HepG2 (cell line): ENCODE data around the gene LAMC1. TPM values are rescaled to one million over a fixed set of nuclear protein-coding genes. Genes with fewer than 3 reads are reported as not detected.

ENCODE experiments used
- ATAC-seq: fragments of 200-7000 bp; cut with Tn5 transposase; 3 replicates; pipeline ENCODE4 v1.9.1; 2020; ENCODE audit warnings: mild to moderate bottlenecking, moderate library complexity
- BruUV-seq: library from RNA; stranded (reverse); fragments of 400-500 nt; replicated peaks from 2 replicates; lab custom pipeline; 2021; lab: Mats Ljungman, UMichigan
- CTCF ChIA-PET: fragments of 300-600 bp; formaldehyde crosslinking; extraction: SDS; loops from one replicate; lab custom pipeline; 2021; ENCODE audit warnings: low total read pairs, inconsistent platforms, low intra/inter-chr PET ratio; lab: Yijun Ruan, JAX
- POLR2A ChIA-PET: fragments of 350-600 bp; sonication (Branson Sonifier 250); formaldehyde crosslinking; loops from one replicate; lab custom pipeline; 2020; ENCODE audit warnings: antibody characterized with exemption, inconsistent platforms; lab: Yijun Ruan, JAX
- DNase-seq: peaks from one replicate; pipeline ENCODE4 v3.0.0-alpha.2; 2015; ENCODE audit warnings: low spot score
- FAIRE-seq: peaks from 3 replicates; lab custom pipeline; 2011; peaks lifted over from hg19 to GRCh38; lab: Jason Lieb, UNC
- H2AFZ ChIP-seq: one replicate; pipeline ENCODE4 v1.6.1; 2011; ENCODE audit warnings: low read length, inconsistent platforms
- H3K27ac ChIP-seq: fragments of 300-600 bp; 3 replicates; pipeline ENCODE4 v1.8.0; 2011; ENCODE audit warnings: mixed run types, mild to moderate bottlenecking, mixed read lengths, low read length, inconsistent platforms; ENCODE audit not compliant: insufficient read depth; ENCODE audit errors: extremely low read length
- H3K27me3 ChIP-seq, 2 experiments: fragments of 200-600 bp in 1 of 2; 2 replicates in 1 of 2; 3 replicates in 1 of 2; pipeline versions ENCODE4 v1.6.0 to v1.8.0; 2011; ENCODE audit warnings: low read length in 2 of 2, mild to moderate bottlenecking in 2 of 2, moderate library complexity in 2 of 2, inconsistent platforms in 1 of 2; ENCODE audit not compliant: insufficient read depth in 2 of 2, control insufficient read depth in 1 of 2
- H3K36me3 ChIP-seq, 2 experiments: fragments of 200-600 bp in 1 of 2; replicated peaks in 1 of 2; 2 replicates in 1 of 2; 3 replicates in 1 of 2; pipeline versions ENCODE4 v1.5.1 to v1.8.0; 2011; ENCODE audit warnings: low read length in 2 of 2, inconsistent platforms in 1 of 2; ENCODE audit not compliant: insufficient read depth in 2 of 2, control insufficient read depth in 1 of 2
- H3K4me1 ChIP-seq: 2 replicates; pipeline ENCODE4 v1.5.1; 2012; ENCODE audit warnings: low read length, inconsistent platforms; ENCODE audit not compliant: insufficient read depth
- H3K4me2 ChIP-seq: 2 replicates; pipeline ENCODE4 v1.6.0; 2011; ENCODE audit warnings: low read depth, low read length, inconsistent platforms
- H3K4me3 ChIP-seq, 3 experiments: fragments of 200-600 bp in 1 of 3; sonication (generic), shearing (Covaris generic) in 1 of 3; replicated peaks in 1 of 3; 2 replicates each; pipeline ENCODE4 v1.5.1; 2011 to 2016; ENCODE audit warnings: low read length in 3 of 3, inconsistent platforms in 2 of 3, low read depth in 2 of 3, mild to moderate bottlenecking in 2 of 3, control low read depth in 1 of 3, mixed read lengths in 1 of 3; ENCODE audit not compliant: insufficient read depth in 1 of 3
- H3K79me2 ChIP-seq: one replicate; pipeline ENCODE4 v1.6.1; 2011; ENCODE audit warnings: low read length, inconsistent platforms; ENCODE audit not compliant: insufficient read depth
- H3K9ac ChIP-seq: 2 replicates; pipeline ENCODE4 v1.6.0; 2011; ENCODE audit warnings: mild to moderate bottlenecking, low read depth, low read length, inconsistent platforms; ENCODE audit not compliant: insufficient read depth
- H3K9me3 ChIP-seq: 2 replicates; pipeline ENCODE4 v1.5.1; 2012; ENCODE audit warnings: mild to moderate bottlenecking, low read length
- H4K20me1 ChIP-seq: 2 replicates; pipeline ENCODE4 v1.6.0; 2011; ENCODE audit warnings: inconsistent platforms, mild to moderate bottlenecking, low read length, moderate library complexity; ENCODE audit not compliant: insufficient read depth
- CAMTA2 ChIP-seq: sonication (generic); formaldehyde crosslinking; IDR thresholded peaks from 2 replicates; pipeline ENCODE4 v1.4.0; 2020; ENCODE audit warnings: mild to moderate bottlenecking, missing genetic modification reagents, borderline replicate concordance
- EED ChIP-seq: sonication (generic); formaldehyde crosslinking; IDR thresholded peaks from 2 replicates; pipeline ENCODE4 v1.5.0; 2020; ENCODE audit warnings: mild to moderate bottlenecking, missing genetic modification reagents
- ELF3 ChIP-seq: IDR thresholded peaks from 2 replicates; pipeline ENCODE4 v1.6.1; 2016; ENCODE audit warnings: missing genetic modification reagents, missing compliant biosample characterization
- FOXP4 ChIP-seq: sonication (generic); formaldehyde crosslinking; IDR thresholded peaks from 2 replicates; pipeline ENCODE4 v1.4.0; 2020; ENCODE audit warnings: missing genetic modification reagents
- JUN ChIP-seq: sonication (generic); formaldehyde crosslinking; IDR thresholded peaks from 2 replicates; pipeline ENCODE4 v1.4.0; 2020; ENCODE audit warnings: mild to moderate bottlenecking, missing genetic modification reagents
- NFAT5 ChIP-seq: sonication (generic); formaldehyde crosslinking; IDR thresholded peaks from 2 replicates; pipeline ENCODE4 v1.4.0; 2020; ENCODE audit warnings: missing genetic modification reagents
- NFIC ChIP-seq: IDR thresholded peaks from 2 replicates; pipeline ENCODE4 v1.6.1; 2012; ENCODE audit warnings: mild to moderate bottlenecking, low read length, inconsistent platforms
- SAP130 ChIP-seq: IDR thresholded peaks from 2 replicates; pipeline ENCODE4 v1.6.1; 2016; ENCODE audit warnings: low read depth
- ZFP36L1 ChIP-seq: sonication (generic); formaldehyde crosslinking; IDR thresholded peaks from 2 replicates; pipeline ENCODE4 v1.8.0; 2022; ENCODE audit warnings: mild to moderate bottlenecking, missing genetic modification reagents, moderate library complexity
- ZKSCAN5 ChIP-seq: sonication (generic); formaldehyde crosslinking; IDR thresholded peaks from 2 replicates; pipeline ENCODE4 v1.5.1; 2020; ENCODE audit warnings: mild to moderate bottlenecking, missing genetic modification reagents
- ZNF891 ChIP-seq: sonication (generic); formaldehyde crosslinking; IDR thresholded peaks from 2 replicates; pipeline ENCODE4 v1.5.0; 2020; ENCODE audit warnings: mild to moderate bottlenecking, missing genetic modification reagents
- WGBS: methylation state at CpG from one replicate; pipeline ENCODE4 v1.1.6; 2017; ENCODE audit warnings: low lambda C conversion rate; 5-methylcytosine and 5-hydroxymethylcytosine counted together
- in situ Hi-C: cut with HindIII; loops from 2 replicates; pipeline ENCODE4 v1.10.0; 2017; ENCODE audit warnings: low pct_unique_long_range_greater_than_20kb; ENCODE audit not compliant: extremely low pct_ligation_motif_present
- intact Hi-C: fragments of 100-400 bp; cut with micrococcal nuclease; formaldehyde crosslinking; loops from one replicate; pipeline ENCODE4 v1.10.0; 2022; ENCODE audit not compliant: unreplicated experiment
- polyA plus RNA-seq, 8 experiments: library from polyadenylated mRNA; depleted of rRNA in 3 of 8; stranded (reverse) in 7 of 8; unstranded in 1 of 8; fragments of >200 nt; fragmentation: Illumina TruSeq in 4 of 8; extraction: Trizol in 4 of 8; gene quantifications; 2 replicates each; pipeline versions ENCODE4 v1.2.1 to v1.2.3, GENCODE V29; 2011 to 2016; ENCODE audit warnings: low read depth in 4 of 8, missing spikeins in 1 of 8, mixed read lengths in 1 of 8; ENCODE audit not compliant: insufficient read depth in 1 of 8
- total RNA-seq, 5 experiments: library from RNA; depleted of rRNA; stranded (reverse); fragments of >200 nt; fragmentation: Illumina TruSeq; extraction: Trizol; gene quantifications; 2 replicates each; pipeline ENCODE4 v1.2.3, GENCODE V29; 2016; ENCODE audit warnings: low read depth in 1 of 5
- TF ChIP-seq, protein P1 (sequence below): sonication (generic); formaldehyde crosslinking; IDR thresholded peaks from 2 replicates; pipeline ENCODE4 v1.8.1; 2022; ENCODE audit warnings: mild to moderate bottlenecking, missing genetic modification reagents

LAMC1 gene
- total and polyA plus RNA-seq, 2 of the 13 experiments (the other 11 are each of a cell fraction or from before 2014, with no cell fraction given) = 58.5 to 137 TPM

- 62% methylated on average over 4 of the region's 4 CpGs for WGBS
- no peaks in the 10 kb centered on the region for H3K27me3 ChIP-seq
- H3K4me3 ChIP-seq = no peak overlapping the region
- H3K4me2 ChIP-seq = peak overlapping the region; percentile 28
- DNase-seq = peak; percentile 74
- no peaks in the 10 kb centered on the region for H4K20me1 ChIP-seq
- POLR2A ChIA-PET = interaction anchor here (0.6 to 1.2 kb wide), 4 partner anchors 9 to 631 kb away, joined by 3 to 4 read pairs (median 3); no protein-coding TSS in a partner anchor
- peak overlapping the region; percentile 35 for H3K27ac ChIP-seq
- no peak overlapping the region for H2AFZ ChIP-seq
- CTCF ChIA-PET = no interaction called here
- H3K36me3 ChIP-seq = peaks cover 17 to 54% of the 10 kb centered on the region in 2 experiments
- FAIRE-seq = no peak
- TSS peak; percentile 6 for BruUV-seq
- no peaks in the 10 kb centered on the region for H3K79me2 ChIP-seq
- peak; percentile 81 for ATAC-seq
- H3K4me1 ChIP-seq = peaks cover 23% of the 10 kb centered on the region
- intact Hi-C loops (loop anchor here (5.0 kb wide), 2 partner anchors 117 to 177 kb away; partner anchors contain the start of gene LAMC1), in situ Hi-C loops (loop anchor here (25.0 kb wide), 1 partner anchor 277 kb away; no protein-coding TSS in a partner anchor)
- no peak overlapping the region for H3K9ac ChIP-seq
- H3K9me3 ChIP-seq = no peaks in the 10 kb centered on the region
- TF ChIP-seq NFIC = peak; percentile 73; the same call in 1 of the 2 replicates
- TF ChIP-seq FOXP4 (CRISPR knock-in tag) = peak; percentile 64
- no peak for TF ChIP-seq EED (CRISPR knock-in tag)
- no peak for TF ChIP-seq NFAT5 (CRISPR knock-in tag)
- TF ChIP-seq ZKSCAN5 (CRISPR knock-in tag) = no peak
- no peak for TF ChIP-seq ZNF891 (CRISPR knock-in tag)
- no peak for TF ChIP-seq CAMTA2 (CRISPR knock-in tag)
- peak; percentile 44; the same call in 1 of the 2 replicates for TF ChIP-seq SAP130
- peak; percentile 89 for TF ChIP-seq ELF3 (CRISPR knock-in tag)
- no peak for TF ChIP-seq ZFP36L1
- TF ChIP-seq JUN (CRISPR knock-in tag) = 0 out of 2 replicates have a peak, but pooled peaks have one; percentile 29
- TF ChIP-seq, protein P1, sequence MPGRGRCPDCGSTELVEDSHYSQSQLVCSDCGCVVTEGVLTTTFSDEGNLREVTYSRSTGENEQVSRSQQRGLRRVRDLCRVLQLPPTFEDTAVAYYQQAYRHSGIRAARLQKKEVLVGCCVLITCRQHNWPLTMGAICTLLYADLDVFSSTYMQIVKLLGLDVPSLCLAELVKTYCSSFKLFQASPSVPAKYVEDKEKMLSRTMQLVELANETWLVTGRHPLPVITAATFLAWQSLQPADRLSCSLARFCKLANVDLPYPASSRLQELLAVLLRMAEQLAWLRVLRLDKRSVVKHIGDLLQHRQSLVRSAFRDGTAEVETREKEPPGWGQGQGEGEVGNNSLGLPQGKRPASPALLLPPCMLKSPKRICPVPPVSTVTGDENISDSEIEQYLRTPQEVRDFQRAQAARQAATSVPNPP (CRISPR knock-in tag) = no peak
Measured at GRCh38 chr1:183139281-183139942, 116.2 kb downstream of the LAMC1 start.
